DND-41 (cell line): ENCODE data around the gene TSPAN6.
A peak's percentile ranks its signal among the peaks of the same experiment; 100 is the strongest.

Experiments
- ATAC-seq: fragments of 200-7000 bp; cut with Tn5 transposase; 3 replicates; pipeline ENCODE4 v1.9.1; 2021; ENCODE audit warnings: low read depth; ENCODE audit not compliant: insufficient read depth
- DNase-seq: peaks from one replicate; pipeline ENCODE4 v3.0.0-alpha.2; 2020
- H2AFZ ChIP-seq: 2 replicates; pipeline ENCODE4 v1.6.0; 2012; ENCODE audit warnings: low read depth, low read length
- H3K27ac ChIP-seq: 2 replicates; pipeline ENCODE4 v1.5.1; 2012; ENCODE audit warnings: low read length, inconsistent platforms
- H3K27me3 ChIP-seq: fragments of 200-600 bp; sonication (generic); 2 replicates; pipeline ENCODE4 v1.6.0; 2012; ENCODE audit warnings: low read length, mild to moderate bottlenecking, inconsistent platforms; ENCODE audit not compliant: insufficient read depth, poor library complexity
- H3K36me3 ChIP-seq: 2 replicates; pipeline ENCODE4 v1.5.1; 2012; ENCODE audit warnings: low read length, inconsistent platforms; ENCODE audit not compliant: insufficient read depth
- H3K4me1 ChIP-seq: 2 replicates; pipeline ENCODE4 v1.5.1; 2012; ENCODE audit warnings: mild to moderate bottlenecking, low read length; ENCODE audit not compliant: insufficient read depth
- H3K4me2 ChIP-seq: 2 replicates; pipeline ENCODE4 v1.6.0; 2012; ENCODE audit warnings: mild to moderate bottlenecking, moderate library complexity, low read length, inconsistent platforms; ENCODE audit not compliant: insufficient read depth
- H3K4me3 ChIP-seq, 2 experiments: fragments of 200-600 bp in 1 of 2; shearing (Covaris generic) in 1 of 2; 2 replicates each; pipeline ENCODE4 v1.5.1; 2012 to 2016; ENCODE audit warnings: inconsistent platforms in 2 of 2, low read length in 2 of 2, mild to moderate bottlenecking in 2 of 2, low read depth in 1 of 2, moderate library complexity in 1 of 2
- H3K79me2 ChIP-seq: 2 replicates; pipeline ENCODE4 v1.6.0; 2012; ENCODE audit warnings: low read length, inconsistent platforms; ENCODE audit not compliant: insufficient read depth
- H3K9ac ChIP-seq: 2 replicates; pipeline ENCODE4 v1.6.0; 2012; ENCODE audit warnings: low read depth, mild to moderate bottlenecking, inconsistent platforms, low read length, moderate library complexity
- H3K9me3 ChIP-seq: 2 replicates; pipeline ENCODE4 v1.5.1; 2012; ENCODE audit warnings: low read length, moderate library complexity, mild to moderate bottlenecking, inconsistent platforms; ENCODE audit not compliant: insufficient read depth, severe bottlenecking
- H4K20me1 ChIP-seq: 2 replicates; pipeline ENCODE4 v1.6.0; 2012; ENCODE audit warnings: low read length; ENCODE audit not compliant: insufficient read depth
- CTCF ChIP-seq: IDR thresholded peaks from 2 replicates; pipeline ENCODE4 v1.5.1; 2012; ENCODE audit warnings: borderline replicate concordance, low read length, moderate library complexity, mild to moderate bottlenecking; ENCODE audit not compliant: poor library complexity, severe bottlenecking; ENCODE audit errors: extremely low read depth
- EZH2 ChIP-seq: IDR thresholded peaks from 3 replicates; pipeline ENCODE4 v1.6.1; 2012; ENCODE audit warnings: borderline replicate concordance, low read depth, mild to moderate bottlenecking, moderate library complexity, low read length, inconsistent platforms; ENCODE audit not compliant: severe bottlenecking

The TSPAN6 gene

GRCh38 chrX:100625985-100626491 lies 10.6 kb downstream of the TSPAN6 start:
- Histone ChIP-seq H3K4me2 (no peak overlapping the region), H3K4me1 (peaks cover 13% of the 10 kb centered on the region), H4K20me1 (no peaks in the 10 kb centered on the region), H3K36me3 (no peaks in the 10 kb centered on the region), H2AFZ (no peak overlapping the region), H3K4me3 (no peak overlapping the region), H3K27ac (no peak overlapping the region), H3K79me2 (no peaks in the 10 kb centered on the region), H3K27me3 (no peaks in the 10 kb centered on the region), H3K9me3 (no peaks in the 10 kb centered on the region), H3K9ac (no peak overlapping the region)
- TF ChIP-seq EZH2 (no peak), CTCF (no peak)
- ATAC-seq, result peak; percentile 58; the same call in 1 of the 3 replicates
- DNase-seq, result peak; percentile 4

GRCh38 chrX:100623001-100623400 lies 13.6 kb downstream of the TSPAN6 start:
- no peak overlapping the region for H3K27ac ChIP-seq
- no peak overlapping the region for H3K4me2 ChIP-seq

GRCh38 chrX:100615005-100615404 lies 21.6 kb downstream of the TSPAN6 start:
- Histone ChIP-seq H3K79me2 (no peaks in the 10 kb centered on the region), H2AFZ (no peak overlapping the region), H3K27ac (no peak overlapping the region), H3K9ac (no peak overlapping the region), H3K36me3 (no peaks in the 10 kb centered on the region), H3K9me3 (no peaks in the 10 kb centered on the region), H4K20me1 (no peaks in the 10 kb centered on the region), H3K4me3 (no peak overlapping the region), H3K27me3 (no peaks in the 10 kb centered on the region), H3K4me1 (no peaks in the 10 kb centered on the region), H3K4me2 (no peak overlapping the region)
- no peak for ATAC-seq
- DNase-seq, result no peak
- TF ChIP-seq CTCF (no peak), EZH2 (no peak)

More at GRCh38 chrX:100623001-100623400, 13.6 kb downstream of the TSPAN6 start:
- Histone ChIP-seq H3K36me3 (no peaks in the 10 kb centered on the region), H3K9ac (no peak overlapping the region), H4K20me1 (no peaks in the 10 kb centered on the region), H3K79me2 (no peaks in the 10 kb centered on the region), H3K4me1 (peaks cover 13% of the 10 kb centered on the region), H2AFZ (no peak overlapping the region), H3K4me3 (no peak overlapping the region), H3K27me3 (no peaks in the 10 kb centered on the region), H3K9me3 (no peaks in the 10 kb centered on the region)
- DNase-seq, result no peak
- TF ChIP-seq EZH2, result no peak
- no peak for TF ChIP-seq CTCF
- no peak for ATAC-seq

GRCh38 chrX:100611951-100612350 lies 24.7 kb downstream of the TSPAN6 start:
- H4K20me1 ChIP-seq, result no peaks in the 10 kb centered on the region
- H2AFZ ChIP-seq, result no peak overlapping the region
- DNase-seq (no peak), ATAC-seq (no peak)
- TF ChIP-seq EZH2, result no peak
- no peak for TF ChIP-seq CTCF
- H3K4me1 ChIP-seq, result no peaks in the 10 kb centered on the region
- no peak overlapping the region for H3K4me3 ChIP-seq
- no peak overlapping the region for H3K4me2 ChIP-seq
- no peaks in the 10 kb centered on the region for H3K27me3 ChIP-seq
- H3K9me3 ChIP-seq, result no peaks in the 10 kb centered on the region
- no peak overlapping the region for H3K27ac ChIP-seq
- no peaks in the 10 kb centered on the region for H3K79me2 ChIP-seq
- no peaks in the 10 kb centered on the region for H3K36me3 ChIP-seq
- H3K9ac ChIP-seq, result no peak overlapping the region
